Stimulated activated naive B cell treated with anti-CD40 and anti-IgM and Interleukin-4, amounts not matched to agents 10 μg/mL and 1 μg/mL and 100 μg/mL, for 72 hours (primary cell): Measurements from ENCODE around the gene BCAS1.

Experiments used
- ATAC-seq, 2 donors: fragments of 150-1000 bp; cut with Tn5 transposase; replicated peaks; 2 replicates each; pipeline ENCODE4 v1.10.0; 2021; ENCODE audit warnings: moderate library complexity in 1 of 2
- DNase-seq: peaks from one replicate; pipeline ENCODE4 v3.0.0; 2021
- H3K27ac Mint-ChIP-seq: one replicate; pipeline ENCODE4 v1.8.0; 2022; ENCODE audit warnings: mild to moderate bottlenecking, mixed read lengths
- H3K27me3 Mint-ChIP-seq, 2 donors: one replicate each; pipeline ENCODE4 v1.8.0; 2022; ENCODE audit warnings: mixed read lengths in 2 of 2
- H3K36me3 Mint-ChIP-seq, 2 donors: one replicate each; pipeline ENCODE4 v1.8.0; 2022; ENCODE audit warnings: mixed read lengths in 2 of 2, mild to moderate bottlenecking in 1 of 2
- H3K4me1 Mint-ChIP-seq, 2 donors: one replicate each; pipeline ENCODE4 v1.8.0; 2022; ENCODE audit warnings: mixed read lengths in 2 of 2, mild to moderate bottlenecking in 1 of 2
- H3K4me3 Mint-ChIP-seq, 2 donors: one replicate each; pipeline ENCODE4 v1.8.0; 2022; ENCODE audit warnings: mild to moderate bottlenecking in 2 of 2, mixed read lengths in 2 of 2, moderate library complexity in 1 of 2
- H3K9me3 Mint-ChIP-seq, 2 donors: one replicate each; pipeline ENCODE4 v1.8.0; 2022; ENCODE audit warnings: mixed read lengths in 2 of 2, mild to moderate bottlenecking in 1 of 2

BCAS1 gene

DNA sequence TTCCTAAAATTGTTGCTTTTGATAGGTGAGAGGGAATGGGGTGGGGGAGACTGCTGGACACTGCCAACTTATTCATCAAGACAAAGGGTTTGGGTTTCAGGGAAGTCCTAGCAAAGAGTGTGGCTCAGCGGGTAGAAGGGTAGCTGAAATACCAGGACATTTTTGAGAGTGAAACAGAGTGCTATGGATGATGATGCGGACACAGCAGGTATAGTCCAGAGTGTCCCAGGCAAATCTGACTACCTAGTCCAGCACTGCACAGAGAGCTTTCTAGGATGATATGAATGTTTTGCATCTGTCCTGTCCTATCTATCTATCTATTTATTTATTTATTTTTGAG is 154.3 kb downstream of the BCAS1 start:
- peak in 1 of 2 donors; percentile 5 for ATAC-seq
- no peak for DNase-seq
- H3K36me3 Mint-ChIP-seq, result peaks cover 2 to 3% of the 10 kb centered on the region in 2 donors
- H3K4me3 Mint-ChIP-seq, result peak overlapping the region; percentile 89 to 97
- H3K9me3 Mint-ChIP-seq, result peaks cover 0 to 1% of the 10 kb centered on the region in 2 donors
- H3K4me1 Mint-ChIP-seq, result peaks cover 48 to 64% of the 10 kb centered on the region in 2 donors
- H3K27ac Mint-ChIP-seq, result peak overlapping the region; percentile 82
- no peaks in the 10 kb centered on the region for H3K27me3 Mint-ChIP-seq

DNA sequence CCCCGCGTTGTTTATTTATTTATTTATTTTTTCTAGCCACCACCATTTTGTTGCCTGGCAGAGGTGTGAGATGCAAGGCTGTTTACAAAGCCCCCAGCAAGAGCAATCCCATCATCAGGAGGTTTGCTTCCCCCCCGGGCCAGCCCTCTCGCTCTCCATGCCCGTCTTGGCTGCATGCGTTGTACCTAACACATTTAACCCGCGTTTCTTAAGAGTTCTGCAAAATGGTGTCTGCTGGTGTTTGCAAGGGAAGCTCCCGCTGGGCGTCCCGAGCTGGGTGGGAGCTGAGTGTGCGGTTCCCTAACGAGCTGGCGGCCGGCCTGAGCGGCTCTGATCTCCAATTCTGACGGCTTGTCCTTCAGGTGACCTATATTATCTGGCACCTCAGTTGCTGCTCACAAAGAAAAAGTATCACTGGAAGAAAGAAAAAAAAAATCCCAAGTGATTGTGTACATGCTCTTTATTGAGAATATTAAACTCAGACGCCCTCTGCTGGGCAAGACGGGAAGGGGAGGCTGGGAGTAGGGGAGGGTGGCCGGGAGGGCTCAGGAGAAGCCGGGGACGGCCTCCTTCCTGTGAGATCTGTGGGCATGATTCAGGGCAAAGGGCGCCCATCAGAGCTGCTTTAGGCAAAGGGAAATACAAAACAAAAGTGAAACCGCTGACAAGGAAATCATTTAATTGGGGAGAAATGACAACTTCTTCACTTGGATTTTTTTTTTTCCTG is 154.8 kb downstream of the BCAS1 start:
- DNase-seq, result peak; percentile 87
- H3K4me3 Mint-ChIP-seq, result peak overlapping the region; percentile 89 to 97
- H3K27ac Mint-ChIP-seq, result peak overlapping the region; percentile 82
- H3K9me3 Mint-ChIP-seq, result peaks cover 1 to 5% of the 10 kb centered on the region in 2 donors
- no peaks in the 10 kb centered on the region for H3K27me3 Mint-ChIP-seq
- H3K36me3 Mint-ChIP-seq, result peaks cover 2 to 7% of the 10 kb centered on the region in 2 donors
- peaks cover 45 to 65% of the 10 kb centered on the region in 2 donors for H3K4me1 Mint-ChIP-seq
- peak; percentile 88 to 92 for ATAC-seq

DNA sequence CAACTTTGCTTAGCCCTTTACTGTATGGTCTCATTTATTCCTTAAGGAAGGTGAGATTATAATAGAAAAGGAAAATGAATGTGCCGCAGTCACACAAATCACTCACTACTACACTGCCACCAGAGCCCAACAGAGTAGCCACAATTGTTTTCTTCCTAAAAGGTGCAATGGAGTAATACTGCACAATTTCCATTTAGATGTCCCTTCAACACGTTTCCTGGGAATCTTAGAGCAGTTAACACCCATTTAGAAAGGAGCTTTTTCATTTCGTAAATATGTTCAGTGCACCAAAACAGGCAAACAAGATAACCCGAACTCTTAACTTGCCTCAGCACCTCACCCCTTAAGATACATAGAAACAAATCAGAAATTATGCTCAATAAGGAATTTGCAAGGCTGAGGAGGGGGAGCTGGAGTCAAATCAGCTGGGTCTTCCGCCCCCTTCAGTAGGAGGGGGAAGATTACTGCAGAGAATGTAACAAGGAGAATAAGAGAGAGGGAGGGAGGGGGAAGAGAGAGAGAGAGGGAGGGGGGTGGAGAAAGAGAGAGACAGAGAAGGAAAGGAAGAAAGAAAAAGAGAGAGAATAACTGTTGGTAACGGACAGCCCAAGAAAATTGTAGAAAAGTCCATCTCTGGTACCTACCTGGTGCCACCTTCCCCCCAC is 155.5 kb downstream of the BCAS1 start:
- H3K27me3 Mint-ChIP-seq, result no peaks in the 10 kb centered on the region
- peak overlapping the region; percentile 89 for H3K27ac Mint-ChIP-seq
- peaks cover 43 to 69% of the 10 kb centered on the region in 2 donors for H3K4me1 Mint-ChIP-seq
- ATAC-seq (no peak), DNase-seq (no peak)
- H3K9me3 Mint-ChIP-seq, result peaks cover 1 to 9% of the 10 kb centered on the region in 2 donors
- H3K36me3 Mint-ChIP-seq, result peaks cover 2 to 11% of the 10 kb centered on the region in 2 donors
- peak overlapping the region; percentile 89 to 97 for H3K4me3 Mint-ChIP-seq

DNA sequence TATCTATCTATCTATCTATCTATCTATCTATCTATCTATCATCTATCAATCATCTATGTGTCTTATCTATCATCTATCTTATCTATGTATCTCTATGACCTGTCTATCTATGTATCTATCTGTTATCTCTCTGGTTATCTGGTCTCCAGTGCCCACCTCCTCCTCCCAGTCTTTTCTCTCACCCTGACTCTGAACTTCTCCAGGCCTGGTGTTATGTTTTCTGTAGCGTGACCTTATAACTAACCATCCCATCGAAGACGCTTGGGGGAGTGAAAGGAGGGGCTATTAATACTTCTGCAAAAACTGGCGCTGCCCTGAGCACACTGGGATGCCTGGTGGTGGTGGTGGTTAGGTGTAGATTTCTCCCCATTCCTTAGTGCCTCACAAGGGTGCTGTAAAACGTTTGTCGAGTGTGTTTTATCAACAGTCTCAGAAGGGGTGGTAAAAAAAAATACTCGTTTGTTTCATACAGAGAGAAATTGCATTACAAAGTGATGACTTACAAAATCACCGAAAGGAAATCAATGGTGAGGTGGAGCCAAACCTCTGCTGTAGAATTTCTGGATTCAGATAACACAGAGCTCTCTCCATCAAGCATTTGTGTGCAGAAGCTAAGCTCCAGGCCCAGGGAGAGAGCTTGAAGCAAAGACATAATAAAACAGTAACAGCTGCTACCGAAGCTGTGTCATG is 156.2 kb downstream of the BCAS1 start:
- Mint-ChIP-seq H3K27me3 (no peaks in the 10 kb centered on the region), H3K27ac (peak overlapping the region; percentile 28), H3K4me1 (peaks cover 43 to 67% of the 10 kb centered on the region in 2 donors), H3K4me3 (peak overlapping the region in 1 of 2 donors; percentile 97), H3K9me3 (peaks cover 1 to 9% of the 10 kb centered on the region in 2 donors), H3K36me3 (peaks cover 2 to 11% of the 10 kb centered on the region in 2 donors)
- ATAC-seq, result no peak
- no peak for DNase-seq

DNA sequence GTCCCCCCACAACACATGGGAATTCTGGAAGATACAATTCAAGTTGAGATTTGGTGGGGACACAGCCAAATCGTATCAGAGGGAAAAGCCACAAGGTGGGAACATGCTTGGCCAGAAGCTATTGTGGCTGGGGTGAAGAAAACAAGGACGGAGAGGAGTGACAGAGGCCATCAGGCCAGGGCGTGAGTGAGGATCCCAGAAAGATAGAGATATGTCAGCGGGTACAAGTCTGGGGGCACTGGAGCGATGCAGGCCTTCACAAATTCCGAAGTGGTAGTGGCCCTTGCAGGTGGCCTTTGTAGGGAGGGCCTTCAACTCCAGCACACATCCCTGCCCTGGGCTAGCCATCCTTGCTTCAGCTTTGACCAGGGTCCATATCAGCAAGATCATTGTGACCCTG is 159.1 kb downstream of the BCAS1 start:
- Mint-ChIP-seq H3K4me1 (peaks cover 45 to 67% of the 10 kb centered on the region in 2 donors), H3K36me3 (peaks cover 0 to 8% of the 10 kb centered on the region in 2 donors), H3K9me3 (peaks cover 0 to 9% of the 10 kb centered on the region in 2 donors), H3K27me3 (no peaks in the 10 kb centered on the region), H3K4me3 (no peak overlapping the region), H3K27ac (peak overlapping the region; percentile 28)
- no peak for ATAC-seq
- DNase-seq, result no peak

DNA sequence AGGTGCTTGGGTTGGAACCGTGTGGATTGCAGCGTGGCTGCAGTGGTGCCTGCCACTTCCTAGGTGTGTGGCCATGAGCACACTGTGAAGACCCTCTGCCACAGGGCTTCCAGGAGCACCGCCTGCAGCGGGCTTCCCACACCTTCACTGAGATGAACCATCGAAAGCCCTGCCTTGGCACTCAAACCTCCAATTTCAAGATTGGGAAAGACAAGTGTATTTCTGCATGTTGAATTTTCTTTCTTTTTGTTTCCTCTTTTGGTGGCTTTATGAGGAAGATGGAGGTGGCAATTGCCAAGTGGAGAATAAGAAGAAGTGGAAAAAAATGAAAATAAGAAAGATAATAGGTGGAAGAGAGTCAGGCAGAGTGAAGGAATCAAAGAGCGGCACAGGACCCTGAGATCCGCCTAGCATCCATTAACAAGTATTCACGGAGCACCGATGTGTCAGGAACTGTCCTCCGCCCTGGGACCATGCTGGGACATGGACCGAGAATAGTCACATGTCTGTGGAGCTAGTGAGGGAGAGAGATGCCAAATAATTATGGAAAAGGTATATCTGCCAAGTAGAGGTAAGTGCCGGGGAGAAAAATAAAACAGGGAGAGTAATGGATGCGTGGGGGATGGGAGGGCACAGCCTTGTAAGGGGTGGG is 159.9 kb downstream of the BCAS1 start:
- H3K4me1 Mint-ChIP-seq, result peaks cover 43 to 67% of the 10 kb centered on the region in 2 donors
- H3K9me3 Mint-ChIP-seq, result peaks cover 0 to 9% of the 10 kb centered on the region in 2 donors
- H3K36me3 Mint-ChIP-seq, result peaks cover 0 to 8% of the 10 kb centered on the region in 2 donors
- DNase-seq, result no peak
- ATAC-seq, result no peak
- H3K27ac Mint-ChIP-seq, result no peak overlapping the region
- no peak overlapping the region for H3K4me3 Mint-ChIP-seq
- no peaks in the 10 kb centered on the region for H3K27me3 Mint-ChIP-seq

DNA sequence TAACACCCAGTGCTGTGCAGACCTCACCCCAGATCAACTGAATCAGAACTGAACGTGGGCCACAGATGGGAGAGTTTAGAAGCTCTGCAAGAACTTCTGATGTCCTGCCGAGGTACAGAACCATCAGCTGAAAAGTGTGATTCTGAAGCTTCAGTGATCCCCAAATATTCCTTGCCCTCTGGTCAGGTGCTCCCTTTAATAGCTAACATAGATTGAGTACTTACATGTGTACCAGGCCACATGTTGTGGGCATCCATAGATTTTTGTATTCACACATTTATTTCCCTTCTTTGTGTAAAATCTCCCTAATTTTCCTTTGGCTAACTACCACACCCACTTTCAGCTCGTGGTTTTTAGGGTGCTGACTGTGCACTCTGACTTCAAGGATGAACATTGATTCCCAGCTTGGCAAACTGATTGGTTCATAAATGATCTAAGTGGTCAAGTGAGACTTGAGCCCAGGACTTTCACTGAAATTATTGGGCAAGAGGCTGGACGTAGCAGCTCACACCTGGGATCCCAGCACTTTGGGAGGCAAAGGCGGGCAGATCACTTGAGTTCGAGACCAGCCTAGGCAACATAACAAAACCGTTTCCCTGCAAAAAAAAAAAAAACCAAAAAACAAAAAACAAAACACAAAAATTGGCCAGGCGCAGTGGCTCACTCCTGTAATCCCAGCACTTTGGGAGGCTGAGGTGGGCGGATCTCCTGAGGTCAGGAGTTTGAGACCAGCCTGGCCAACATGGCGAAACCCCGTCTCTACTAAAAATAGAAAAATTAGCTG is 162.2 kb downstream of the BCAS1 start:
- Mint-ChIP-seq H3K27me3 (no peaks in the 10 kb centered on the region), H3K4me3 (no peak overlapping the region), H3K27ac (peak overlapping the region; percentile 21), H3K9me3 (peaks cover 1 to 9% of the 10 kb centered on the region in 2 donors), H3K4me1 (peaks cover 41 to 63% of the 10 kb centered on the region in 2 donors), H3K36me3 (peaks cover 3 to 8% of the 10 kb centered on the region in 2 donors)
- ATAC-seq (no peak), DNase-seq (no peak)

DNA sequence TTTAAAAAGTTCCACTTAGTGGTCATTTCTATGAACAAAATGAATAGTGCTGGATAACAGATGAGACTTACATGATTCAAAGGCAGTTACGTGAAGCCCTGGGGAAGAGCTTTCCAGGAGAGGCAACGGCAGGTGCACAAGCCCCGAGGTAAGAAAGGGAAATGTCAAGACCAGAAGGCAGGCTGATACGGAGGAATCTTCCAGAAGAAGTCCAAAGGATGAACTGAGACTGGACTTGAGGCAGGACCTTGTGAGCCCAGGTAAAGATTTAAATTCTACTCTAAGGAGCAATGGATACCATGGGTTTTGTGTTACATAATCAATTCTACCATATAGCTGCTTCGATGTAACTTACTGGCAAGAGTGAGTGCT is 164.6 kb downstream of the BCAS1 start:
- ATAC-seq (no peak), DNase-seq (no peak)
- H3K36me3 Mint-ChIP-seq, result peaks cover 3 to 6% of the 10 kb centered on the region in 2 donors
- H3K27me3 Mint-ChIP-seq, result no peaks in the 10 kb centered on the region
- H3K4me1 Mint-ChIP-seq, result peaks cover 39 to 61% of the 10 kb centered on the region in 2 donors
- peak overlapping the region; percentile 60 for H3K27ac Mint-ChIP-seq
- H3K9me3 Mint-ChIP-seq, result peaks cover 1 to 6% of the 10 kb centered on the region in 2 donors
- no peak overlapping the region for H3K4me3 Mint-ChIP-seq

DNA sequence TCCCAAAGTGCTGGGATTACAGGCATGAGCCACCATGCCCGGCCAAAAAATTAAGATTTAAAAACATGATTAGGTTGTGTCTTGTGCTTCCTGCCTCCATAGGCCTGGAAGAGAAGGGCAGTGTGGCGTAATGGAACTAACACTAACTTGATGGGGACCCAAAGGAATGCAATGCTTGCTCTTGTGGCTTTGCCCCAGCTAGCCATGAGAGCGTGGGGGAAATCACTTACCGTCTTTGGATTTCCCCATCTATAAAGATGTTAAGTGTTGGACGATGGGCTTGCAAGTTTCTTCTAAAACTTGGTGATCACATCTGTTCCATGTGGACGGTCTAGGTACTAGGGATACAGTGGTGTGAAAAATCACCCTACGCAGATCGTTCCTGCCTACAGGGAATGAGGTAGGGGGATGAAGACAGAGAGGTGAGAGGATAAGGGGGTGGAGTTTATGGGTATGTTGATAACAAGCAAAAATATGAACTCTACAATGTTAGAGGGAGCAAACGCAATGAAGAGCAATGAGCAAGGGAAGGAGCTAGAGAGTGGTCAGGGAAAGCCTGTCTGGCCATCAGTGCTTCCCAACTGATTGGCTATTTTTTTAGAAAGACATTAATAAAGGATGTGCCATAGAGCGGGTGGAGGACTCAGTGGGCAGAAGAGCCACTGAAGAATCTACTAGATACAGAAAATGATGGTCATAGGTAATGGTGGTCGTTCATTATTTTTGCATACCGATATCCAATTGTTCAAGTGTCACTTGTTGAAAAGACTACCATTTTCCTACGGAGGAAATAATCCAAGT is 165.2 kb downstream of the BCAS1 start:
- peaks cover 43 to 61% of the 10 kb centered on the region in 2 donors for H3K4me1 Mint-ChIP-seq
- DNase-seq (peak; percentile 67), ATAC-seq (peak; percentile 88 to 91)
- H3K36me3 Mint-ChIP-seq, result peaks cover under 1 to 3% of the 10 kb centered on the region in 2 donors
- H3K4me3 Mint-ChIP-seq, result peak overlapping the region in 1 of 2 donors; percentile 44
- no peaks in the 10 kb centered on the region for H3K27me3 Mint-ChIP-seq
- H3K27ac Mint-ChIP-seq, result peak overlapping the region; percentile 60
- H3K9me3 Mint-ChIP-seq, result peaks cover 0 to 1% of the 10 kb centered on the region in 2 donors

DNA sequence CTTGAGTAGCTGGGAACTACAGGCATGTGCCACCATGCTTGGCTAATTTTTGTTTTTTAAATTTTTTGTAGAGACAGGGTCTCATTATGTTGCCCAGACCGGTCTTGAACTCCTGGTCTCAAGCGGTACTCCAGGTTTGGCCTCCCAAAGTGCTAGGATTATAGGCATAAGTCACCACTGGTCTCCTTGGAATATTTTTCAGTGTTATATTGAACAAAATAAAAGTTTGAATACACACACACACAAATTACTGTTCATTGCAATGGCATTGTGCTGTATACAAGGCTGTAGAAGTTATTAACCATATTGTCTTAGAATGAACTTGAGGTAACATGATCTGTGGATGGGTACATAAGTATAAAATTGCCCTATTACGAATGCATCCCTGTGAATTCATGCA is 166.1 kb downstream of the BCAS1 start:
- no peak for ATAC-seq
- H3K9me3 Mint-ChIP-seq, result peaks cover 0 to 1% of the 10 kb centered on the region in 2 donors
- DNase-seq, result no peak
- H3K36me3 Mint-ChIP-seq, result peaks cover 0 to 3% of the 10 kb centered on the region in 2 donors
- H3K4me3 Mint-ChIP-seq, result no peak overlapping the region
- peaks cover 48 to 65% of the 10 kb centered on the region in 2 donors for H3K4me1 Mint-ChIP-seq
- no peaks in the 10 kb centered on the region for H3K27me3 Mint-ChIP-seq
- no peak overlapping the region for H3K27ac Mint-ChIP-seq

DNA sequence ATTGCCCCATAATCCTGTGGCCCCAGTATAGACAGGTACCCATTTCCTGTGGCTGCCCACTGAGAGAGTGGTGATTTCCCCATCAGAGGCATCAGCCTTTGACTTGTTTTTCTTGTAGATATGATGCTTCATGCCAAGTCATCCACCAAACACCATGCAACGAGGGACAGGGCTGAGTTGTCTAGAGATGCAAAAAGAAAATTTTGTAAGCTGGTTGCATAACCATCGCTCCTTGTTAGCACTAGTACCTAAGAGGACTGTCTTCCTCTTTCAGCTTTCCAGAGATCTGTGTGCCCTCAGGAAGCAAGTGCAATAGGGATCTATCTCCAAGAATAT is 166.8 kb downstream of the BCAS1 start:
- peak; percentile 14 to 32 for ATAC-seq
- Mint-ChIP-seq H3K4me1 (peaks cover 48 to 65% of the 10 kb centered on the region in 2 donors), H3K9me3 (peaks cover 0 to 1% of the 10 kb centered on the region in 2 donors), H3K4me3 (no peak overlapping the region), H3K27ac (peak overlapping the region; percentile 82), H3K27me3 (no peaks in the 10 kb centered on the region), H3K36me3 (peaks cover 0 to 3% of the 10 kb centered on the region in 2 donors)
- no peak for DNase-seq

DNA sequence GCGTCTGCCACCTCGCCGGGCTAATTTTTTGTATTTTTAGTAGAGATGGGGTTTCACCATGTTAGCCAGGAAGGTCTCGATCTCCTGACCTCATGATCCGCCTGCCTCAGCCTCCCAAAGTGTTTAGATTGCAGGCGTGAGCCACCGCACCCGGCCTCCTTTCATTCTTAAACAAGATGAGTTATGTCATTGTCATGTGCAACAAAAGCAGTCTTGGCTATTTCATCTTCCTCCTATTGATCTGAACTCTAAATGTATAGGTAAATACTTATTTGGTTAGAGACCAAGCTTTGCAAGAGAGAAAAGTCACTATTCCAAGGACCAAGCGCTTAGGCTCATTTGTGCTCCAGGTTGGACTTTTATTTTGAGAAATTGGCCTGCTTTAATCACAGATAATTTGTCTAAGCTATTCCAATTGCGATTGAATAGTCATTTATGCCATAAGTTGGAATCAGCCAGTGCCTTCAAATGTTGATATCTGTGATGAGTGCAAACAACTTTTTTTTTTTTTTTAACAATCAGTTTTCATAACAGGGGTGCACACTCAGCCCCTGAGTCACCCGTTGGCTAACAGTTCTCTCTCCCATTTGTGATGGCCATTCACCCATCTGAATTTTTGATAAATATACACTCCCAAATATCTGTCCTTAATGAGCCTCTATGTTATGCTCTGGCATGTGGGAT is 167.3 kb downstream of the BCAS1 start:
- no peaks in the 10 kb centered on the region for H3K27me3 Mint-ChIP-seq
- H3K27ac Mint-ChIP-seq, result peak overlapping the region; percentile 82
- peaks cover 50 to 69% of the 10 kb centered on the region in 2 donors for H3K4me1 Mint-ChIP-seq
- H3K36me3 Mint-ChIP-seq, result peaks cover 0 to 3% of the 10 kb centered on the region in 2 donors
- no peak overlapping the region for H3K4me3 Mint-ChIP-seq
- DNase-seq, result no peak
- ATAC-seq, result no peak
- peaks cover 0 to 1% of the 10 kb centered on the region in 2 donors for H3K9me3 Mint-ChIP-seq
